Neural crest cell (in vitro differentiated cells): Measurements from ENCODE around the gene TCTN1. TPM values are rescaled to one million over a fixed set of nuclear protein-coding genes. Genes with fewer than 3 reads are reported as not detected.

Source experiments
- DNase-seq: peaks from one replicate; pipeline ENCODE4 v3.0.0; 2021; ENCODE audit warnings: low read depth, mixed read lengths, low spot score
- H3K27ac Mint-ChIP-seq: one replicate; pipeline ENCODE4 v1.8.0; 2021; ENCODE audit warnings: mild to moderate bottlenecking, mixed read lengths; ENCODE audit not compliant: unreplicated experiment
- H3K27me3 Mint-ChIP-seq: 2 replicates; pipeline ENCODE4 v1.8.0; 2021; ENCODE audit warnings: low read depth, mild to moderate bottlenecking, mixed read lengths
- H3K36me3 Mint-ChIP-seq: 2 replicates; pipeline ENCODE4 v1.8.0; 2021; ENCODE audit warnings: low read depth, mild to moderate bottlenecking, mixed read lengths
- H3K4me1 Mint-ChIP-seq: 2 replicates; pipeline ENCODE4 v1.8.0; 2021; ENCODE audit warnings: mixed read lengths
- H3K4me3 Mint-ChIP-seq: one replicate; pipeline ENCODE4 v1.8.0; 2021; ENCODE audit warnings: mild to moderate bottlenecking, mixed read lengths
- H3K9me3 Mint-ChIP-seq: 2 replicates; pipeline ENCODE4 v1.8.0; 2021; ENCODE audit warnings: mixed read lengths
- CTCF ChIP-seq: fragments of 200-600 bp; sonication (generic); conservative IDR thresholded peaks from 2 replicates; pipeline ENCODE4 v1.5.0; 2021; ENCODE audit warnings: antibody characterized with exemption, mild to moderate bottlenecking
- total RNA-seq: library from RNA; stranded (reverse); gene quantifications from 2 replicates; pipeline ENCODE4 v1.2.1, GENCODE V29; 2021

TCTN1 gene
- total RNA-seq, 1 donor from 2014 or later: 58.1 TPM

- H3K36me3 Mint-ChIP-seq: no peaks in the 10 kb centered on the region
- TF ChIP-seq CTCF: no peak
- H3K9me3 Mint-ChIP-seq: no peaks in the 10 kb centered on the region
- no peak for DNase-seq
- H3K27ac Mint-ChIP-seq: peak overlapping the region; percentile 67
- no peaks in the 10 kb centered on the region for H3K27me3 Mint-ChIP-seq
- no peak overlapping the region for H3K4me3 Mint-ChIP-seq
- peaks cover 15% of the 10 kb centered on the region for H3K4me1 Mint-ChIP-seq
These were observed 80.5 kb downstream of the TCTN1 start for GRCh38 chr12:110694330-110694901.

GRCh38 chr12:110696283-110696682, 82.4 kb downstream of the TCTN1 start:
- H3K4me3 Mint-ChIP-seq: no peak overlapping the region
- no peak overlapping the region for H3K27ac Mint-ChIP-seq
- no peaks in the 10 kb centered on the region for H3K27me3 Mint-ChIP-seq
- DNase-seq: no peak
- TF ChIP-seq CTCF: no peak
- H3K36me3 Mint-ChIP-seq: no peaks in the 10 kb centered on the region
- peaks cover 6% of the 10 kb centered on the region for H3K4me1 Mint-ChIP-seq
- H3K9me3 Mint-ChIP-seq: no peaks in the 10 kb centered on the region

GRCh38 chr12:110697236-110697635, 83.3 kb downstream of the TCTN1 start:
- Mint-ChIP-seq H3K9me3 (no peaks in the 10 kb centered on the region), H3K27ac (no peak overlapping the region), H3K4me3 (no peak overlapping the region), H3K36me3 (no peaks in the 10 kb centered on the region), H3K4me1 (peaks cover 6% of the 10 kb centered on the region), H3K27me3 (no peaks in the 10 kb centered on the region)
- DNase-seq: no peak
- TF ChIP-seq CTCF: no peak

GRCh38 chr12:110698171-110698902, 84.4 kb downstream of the TCTN1 start:
- peak; percentile 69 for TF ChIP-seq CTCF
- Mint-ChIP-seq H3K4me1 (peaks cover 6% of the 10 kb centered on the region), H3K4me3 (peak overlapping the region; percentile 8), H3K27ac (peak overlapping the region; percentile 35), H3K27me3 (no peaks in the 10 kb centered on the region), H3K9me3 (no peaks in the 10 kb centered on the region), H3K36me3 (no peaks in the 10 kb centered on the region)
- no peak for DNase-seq

Other genes starting within 250 kb of the TCTN1 start
- 98.9 and 113 TPM in 2 replicates for gene ANAPC7, start 210.4 kb upstream of the TCTN1 start, total RNA-seq
- 131 and 146 TPM in 2 replicates for gene ARPC3, start 163.8 kb upstream of the TCTN1 start, total RNA-seq
- 27.3 and 28.1 TPM in 2 replicates for gene GPN3, start 145.9 kb upstream of the TCTN1 start, total RNA-seq
- gene FAM216A, start 145.3 kb upstream of the TCTN1 start, total RNA-seq: 20.8 and 20.9 TPM in 2 replicates
- 89.0 and 99.3 TPM in 2 replicates for gene VPS29, start 112.0 kb upstream of the TCTN1 start, total RNA-seq
- 0.23 and 0.50 TPM in 2 replicates for gene RAD9B, start 111.8 kb upstream of the TCTN1 start, total RNA-seq
- gene PPTC7, start 30.8 kb upstream of the TCTN1 start, total RNA-seq: 12.3 and 13.4 TPM in 2 replicates
- 3.8 and 4.9 TPM in 2 replicates for gene HVCN1, start 75.0 kb downstream of the TCTN1 start, total RNA-seq
- 288 and 293 TPM in 2 replicates for gene PPP1CC, start 128.8 kb downstream of the TCTN1 start, total RNA-seq
- gene CCDC63, start 232.9 kb downstream of the TCTN1 start, total RNA-seq: not detected in 2 replicates